Endothelial cell of umbilical vein (primary cell): Measurements from ENCODE around the gene MSL2. TPM values are rescaled to one million over a fixed set of nuclear protein-coding genes. Genes with fewer than 3 reads are reported as not detected.
A peak's percentile ranks its signal among the peaks of the same experiment; 100 is the strongest.

Experiments
- BruUV-seq: library from RNA; stranded (reverse); fragments of 400-500 nt; replicated peaks from 2 replicates; lab custom pipeline; 2021; lab: Mats Ljungman, UMichigan
- CTCF ChIA-PET: fragments of 300-600, 350-600 bp; sonication (Branson Sonifier 250); formaldehyde crosslinking; loops from one replicate; lab custom pipeline; 2021; ENCODE audit warnings: antibody characterized with exemption, inconsistent platforms; lab: Charles Lee
- POLR2A ChIA-PET: fragments of 300-600, 350-600 bp; sonication (Branson Sonifier 250); formaldehyde crosslinking; loops from one replicate; lab custom pipeline; 2021; ENCODE audit warnings: antibody characterized with exemption, inconsistent platforms; lab: Charles Lee
- DNase-seq: peaks from one replicate; pipeline ENCODE4 v3.0.0-alpha.2; 2011; ENCODE audit warnings: low read depth, low spot score
- FAIRE-seq: peaks from 2 replicates; lab custom pipeline; 2011; peaks lifted over from hg19 to GRCh38; lab: Jason Lieb, UNC
- H2AFZ ChIP-seq: 2 replicates; pipeline ENCODE4 v1.6.0; 2012; ENCODE audit warnings: low read depth, low read length, control low read depth, inconsistent platforms
- H3K27ac ChIP-seq: 2 replicates; pipeline ENCODE4 v1.5.1; 2011; ENCODE audit warnings: low read depth, mild to moderate bottlenecking, control low read depth, low read length, moderate library complexity; ENCODE audit not compliant: insufficient read depth
- H3K27me3 ChIP-seq, 2 experiments: 2 replicates each; pipeline versions ENCODE4 v1.6.0 to v1.6.1; 2011; ENCODE audit warnings: low read length in 2 of 2, mixed read lengths in 1 of 2; ENCODE audit not compliant: control insufficient read depth in 2 of 2, insufficient read depth in 2 of 2
- H3K36me3 ChIP-seq, 2 experiments: 2 replicates in 1 of 2; 3 replicates in 1 of 2; pipeline ENCODE4 v1.5.1; 2011; ENCODE audit warnings: low read length in 2 of 2, mild to moderate bottlenecking in 1 of 2, moderate library complexity in 1 of 2; ENCODE audit not compliant: control insufficient read depth in 2 of 2, insufficient read depth in 2 of 2; ENCODE audit errors: extremely low read depth in 1 of 2
- H3K4me1 ChIP-seq: 3 replicates; pipeline ENCODE4 v1.5.1; 2011; ENCODE audit warnings: mild to moderate bottlenecking, low read length; ENCODE audit not compliant: control insufficient read depth, insufficient read depth; ENCODE audit errors: extremely low read depth
- H3K4me2 ChIP-seq: 2 replicates; pipeline ENCODE4 v1.6.1; 2011; ENCODE audit warnings: low read length, control low read depth, mixed read lengths; ENCODE audit not compliant: insufficient read depth
- H3K4me3 ChIP-seq, 3 experiments: fragments of 200-600 bp in 1 of 3; sonication (generic), shearing (Covaris generic) in 1 of 3; replicated peaks in 1 of 3; 2 replicates each; pipeline ENCODE4 v1.5.1; 2011 to 2016; ENCODE audit warnings: control low read depth in 3 of 3, low read length in 3 of 3, mild to moderate bottlenecking in 2 of 3, inconsistent platforms in 1 of 3, low read depth in 1 of 3, moderate library complexity in 1 of 3; ENCODE audit not compliant: insufficient read depth in 1 of 3
- H3K79me2 ChIP-seq: 2 replicates; pipeline ENCODE4 v1.6.0; 2012; ENCODE audit warnings: low read length, inconsistent platforms; ENCODE audit not compliant: control insufficient read depth, insufficient read depth
- H3K9ac ChIP-seq: replicated peaks from 2 replicates; pipeline ENCODE3; 2011; ENCODE audit warnings: low read length, control low read depth; ENCODE audit not compliant: insufficient read depth; ENCODE audit errors: extremely low read depth
- H3K9me1 ChIP-seq: replicated peaks from 3 replicates; pipeline ENCODE4 v1.6.0; 2011; ENCODE audit warnings: mild to moderate bottlenecking, low read length; ENCODE audit not compliant: control insufficient read depth, insufficient read depth; ENCODE audit errors: extremely low read depth
- H3K9me3 ChIP-seq: replicated peaks from 2 replicates; pipeline ENCODE4 v1.5.1; 2012; ENCODE audit warnings: low read length, inconsistent platforms; ENCODE audit not compliant: control insufficient read depth, insufficient read depth
- H4K20me1 ChIP-seq: replicated peaks from 2 replicates; pipeline ENCODE3; 2011; ENCODE audit warnings: mild to moderate bottlenecking, low read length; ENCODE audit not compliant: control insufficient read depth, insufficient read depth; ENCODE audit errors: extremely low read depth
- EZH2 ChIP-seq: IDR thresholded peaks from 2 replicates; pipeline ENCODE4 v1.6.1; 2012; ENCODE audit warnings: borderline replicate concordance, low read depth, mild to moderate bottlenecking, moderate library complexity, low read length, inconsistent platforms; ENCODE audit not compliant: severe bottlenecking
- FOS ChIP-seq: IDR thresholded peaks from 2 replicates; pipeline ENCODE4 v1.6.1; 2011; ENCODE audit warnings: mild to moderate bottlenecking, low read length, moderate library complexity, borderline replicate concordance; ENCODE audit not compliant: insufficient read depth
- GATA2 ChIP-seq: IDR thresholded peaks from 2 replicates; pipeline ENCODE4 v1.7.0; 2011; ENCODE audit warnings: low read depth, mild to moderate bottlenecking, moderate library complexity, mixed read lengths, low read length; ENCODE audit not compliant: insufficient read length, insufficient read depth
- JUN ChIP-seq: IDR thresholded peaks from 2 replicates; pipeline ENCODE4 v1.6.1; 2011; ENCODE audit warnings: borderline replicate concordance, low read depth; ENCODE audit not compliant: insufficient read length, insufficient read depth
- MAX ChIP-seq: IDR thresholded peaks from 2 replicates; pipeline ENCODE4 v1.6.1; 2011; ENCODE audit not compliant: insufficient read depth, insufficient read length
- MYC ChIP-seq: IDR thresholded peaks from one replicate; pipeline ENCODE4 v1.6.1; 2011; ENCODE audit warnings: mild to moderate bottlenecking, low read depth, low read length
- POLR2A ChIP-seq: IDR thresholded peaks from 2 replicates; pipeline ENCODE4 v1.6.1; 2012; ENCODE audit warnings: low read depth, mild to moderate bottlenecking, control low read depth, low read length
- POLR2AphosphoS5 ChIP-seq: IDR thresholded peaks from 2 replicates; pipeline ENCODE4 v1.6.1; 2012; ENCODE audit warnings: low read depth, mild to moderate bottlenecking, control low read depth, low read length, moderate library complexity; ENCODE audit not compliant: insufficient read depth
- dilution Hi-C: fragments of 300-500 bp; cut with MboI; formaldehyde crosslinking; loops from one replicate; pipeline ENCODE4 v1.15.0; 2019; ENCODE audit warnings: low sequenced_read_pairs; ENCODE audit not compliant: extremely low pct_ligation_motif_present
- intact Hi-C: fragments of 100-400 bp; cut with micrococcal nuclease; formaldehyde crosslinking; loops from one replicate; pipeline ENCODE4 v1.10.0; 2022
- polyA plus RNA-seq, 4 experiments: library from polyadenylated mRNA; depleted of rRNA in 3 of 4; stranded (reverse) in 3 of 4; unstranded in 1 of 4; fragments of >200 nt; gene quantifications; 2 replicates each; pipeline versions ENCODE4 v1.2.1 to v1.2.3, GENCODE V29; 2011 to 2012; ENCODE audit warnings: missing spikeins in 1 of 4
- total RNA-seq: library from RNA; stranded (reverse); gene quantifications from 2 replicates; pipeline ENCODE4 v1.2.3, GENCODE V29; 2021
- TF ChIP-seq, protein P1 (sequence below), 2 donors: IDR thresholded peaks; 1 replicate in 1 of 2; 2 replicates in 1 of 2; pipeline ENCODE4 v1.5.1; 2011; ENCODE audit warnings: low read length in 2 of 2, mild to moderate bottlenecking in 2 of 2, moderate library complexity in 2 of 2, control low read depth in 1 of 2, inconsistent platforms in 1 of 2, low read depth in 1 of 2; ENCODE audit not compliant: insufficient read depth in 1 of 2; ENCODE audit errors: extremely low read depth in 1 of 2

MSL2 gene
- total and polyA plus RNA-seq, 2 donors (not counting 3 experiments of a cell fraction or from before 2014, with no cell fraction given), result 6.7 to 21.9 TPM

- Histone ChIP-seq H3K9me1 (peaks cover 2% of the 10 kb centered on the region), H3K79me2 (no peaks in the 10 kb centered on the region), H3K27me3 (no peaks in the 10 kb centered on the region), H3K4me3 (no peak overlapping the region), H3K9ac (no peak overlapping the region), H2AFZ (no peak overlapping the region), H3K36me3 (peaks cover 0 to 2% of the 10 kb centered on the region in 2 experiments), H3K27ac (peak overlapping the region; percentile 13), H3K9me3 (no peaks in the 10 kb centered on the region), H4K20me1 (no peaks in the 10 kb centered on the region), H3K4me2 (peak overlapping the region; percentile 42), H3K4me1 (peaks cover 8% of the 10 kb centered on the region)
- DNase-seq (peak; percentile 77), FAIRE-seq (peak; percentile 88)
- no TSS peak for BruUV-seq
- ChIA-PET CTCF (no interaction called here), POLR2A (no interaction called here)
- intact Hi-C loops, result no loop called here
- dilution Hi-C loops, result no loop called here
- no peak for TF ChIP-seq EZH2
- peak; percentile 49 for TF ChIP-seq FOS
- TF ChIP-seq JUN, result peak; percentile 35
Observed at GRCh38 chr3:136106101-136106500, 90.0 kb downstream of the MSL2 start.

- no TSS peak for BruUV-seq
- FAIRE-seq, result no peak
Observed at GRCh38 chr3:136105044-136105443, 91.1 kb downstream of the MSL2 start.

More at GRCh38 chr3:136105044-136105443, 91.1 kb downstream of the MSL2 start:
- TF ChIP-seq POLR2AphosphoS5 (no peak), JUN (no peak), POLR2A (no peak), FOS (no peak), MYC (no peak), GATA2 (no peak), MAX (no peak), EZH2 (no peak)
- TF ChIP-seq, protein P1, sequence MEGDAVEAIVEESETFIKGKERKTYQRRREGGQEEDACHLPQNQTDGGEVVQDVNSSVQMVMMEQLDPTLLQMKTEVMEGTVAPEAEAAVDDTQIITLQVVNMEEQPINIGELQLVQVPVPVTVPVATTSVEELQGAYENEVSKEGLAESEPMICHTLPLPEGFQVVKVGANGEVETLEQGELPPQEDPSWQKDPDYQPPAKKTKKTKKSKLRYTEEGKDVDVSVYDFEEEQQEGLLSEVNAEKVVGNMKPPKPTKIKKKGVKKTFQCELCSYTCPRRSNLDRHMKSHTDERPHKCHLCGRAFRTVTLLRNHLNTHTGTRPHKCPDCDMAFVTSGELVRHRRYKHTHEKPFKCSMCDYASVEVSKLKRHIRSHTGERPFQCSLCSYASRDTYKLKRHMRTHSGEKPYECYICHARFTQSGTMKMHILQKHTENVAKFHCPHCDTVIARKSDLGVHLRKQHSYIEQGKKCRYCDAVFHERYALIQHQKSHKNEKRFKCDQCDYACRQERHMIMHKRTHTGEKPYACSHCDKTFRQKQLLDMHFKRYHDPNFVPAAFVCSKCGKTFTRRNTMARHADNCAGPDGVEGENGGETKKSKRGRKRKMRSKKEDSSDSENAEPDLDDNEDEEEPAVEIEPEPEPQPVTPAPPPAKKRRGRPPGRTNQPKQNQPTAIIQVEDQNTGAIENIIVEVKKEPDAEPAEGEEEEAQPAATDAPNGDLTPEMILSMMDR (IDR thresholded peaks at IDR 0.05; ENCODE audit: extremely low read depth in 1 of 2, insufficient read depth in 1 of 2, low read depth in 1 of 2, low read length in 2 of 2), result no peak
- ChIA-PET POLR2A (no interaction called here), CTCF (interaction anchor here (0.7 kb wide), 1 partner anchor 26 kb away, joined by 3 read pairs; no protein-coding TSS in a partner anchor)
- H4K20me1 ChIP-seq, result no peaks in the 10 kb centered on the region
- peaks cover 8% of the 10 kb centered on the region for H3K4me1 ChIP-seq
- dilution Hi-C loops, result no loop called here
- H3K36me3 ChIP-seq, result peaks cover 0 to 2% of the 10 kb centered on the region in 2 experiments
- no peaks in the 10 kb centered on the region for H3K9me3 ChIP-seq
- no peaks in the 10 kb centered on the region for H3K79me2 ChIP-seq
- intact Hi-C loops, result no loop called here
- no peak overlapping the region for H3K4me3 ChIP-seq
- H3K27me3 ChIP-seq, result no peaks in the 10 kb centered on the region
- no peak overlapping the region for H3K9ac ChIP-seq
- no peak overlapping the region for H3K4me2 ChIP-seq
- no peak overlapping the region for H3K27ac ChIP-seq
- DNase-seq, result no peak
- no peak overlapping the region for H2AFZ ChIP-seq
- H3K9me1 ChIP-seq, result peaks cover 2% of the 10 kb centered on the region
